GM18907 (cell line): ENCODE data around the gene SLC25A23.

Experiments
- ATAC-seq: cut with Tn5 transposase; IDR thresholded peaks from one replicate; pipeline ENCODE4 v1.9.1; 2021; ENCODE audit warnings: mild to moderate bottlenecking, moderate library complexity; ENCODE audit not compliant: unreplicated experiment

The SLC25A23 gene

DNA sequence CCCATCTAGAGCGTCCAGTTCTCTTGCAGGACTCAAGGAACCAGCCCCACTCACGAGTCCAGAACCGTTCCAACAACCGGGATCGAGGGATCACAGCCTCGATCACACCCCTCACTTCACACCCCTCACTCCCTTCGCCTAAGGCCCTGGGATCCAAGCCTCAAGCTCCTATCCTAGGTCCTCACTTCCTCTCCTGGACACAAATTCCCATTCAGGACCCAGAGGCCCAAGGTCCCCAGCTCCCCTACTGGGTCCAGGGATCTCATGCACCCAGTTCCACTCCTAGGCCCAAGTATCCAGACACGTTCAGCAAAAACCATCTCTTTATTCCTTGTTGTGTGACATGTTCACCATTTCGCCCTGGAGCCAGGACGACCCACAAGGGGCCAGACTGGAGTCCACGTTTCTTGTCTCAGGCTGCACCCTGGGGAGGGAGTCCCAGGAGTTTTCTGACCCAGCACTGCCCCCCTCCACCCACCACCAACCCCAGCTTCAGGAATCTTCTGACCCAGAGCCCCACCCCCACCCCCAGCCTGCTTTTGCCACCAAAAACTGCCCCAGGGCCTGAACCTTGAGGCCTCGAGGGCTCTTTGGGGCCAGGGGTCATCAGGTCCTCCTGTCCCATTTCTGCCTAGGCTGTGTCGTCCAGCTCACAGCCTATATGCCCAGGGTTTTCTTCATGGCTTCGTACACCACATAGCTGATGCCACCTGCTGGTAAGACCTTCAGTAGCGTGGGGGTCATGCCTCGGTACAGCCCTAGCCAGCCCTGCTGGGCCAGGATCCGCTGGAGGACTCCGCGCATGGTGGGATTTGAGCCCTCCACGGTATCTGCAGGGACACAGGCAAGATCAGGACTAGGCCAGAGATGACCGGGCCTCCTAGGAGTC lies 33.6 kb downstream of the SLC25A23 start:
- no peak for ATAC-seq

DNA sequence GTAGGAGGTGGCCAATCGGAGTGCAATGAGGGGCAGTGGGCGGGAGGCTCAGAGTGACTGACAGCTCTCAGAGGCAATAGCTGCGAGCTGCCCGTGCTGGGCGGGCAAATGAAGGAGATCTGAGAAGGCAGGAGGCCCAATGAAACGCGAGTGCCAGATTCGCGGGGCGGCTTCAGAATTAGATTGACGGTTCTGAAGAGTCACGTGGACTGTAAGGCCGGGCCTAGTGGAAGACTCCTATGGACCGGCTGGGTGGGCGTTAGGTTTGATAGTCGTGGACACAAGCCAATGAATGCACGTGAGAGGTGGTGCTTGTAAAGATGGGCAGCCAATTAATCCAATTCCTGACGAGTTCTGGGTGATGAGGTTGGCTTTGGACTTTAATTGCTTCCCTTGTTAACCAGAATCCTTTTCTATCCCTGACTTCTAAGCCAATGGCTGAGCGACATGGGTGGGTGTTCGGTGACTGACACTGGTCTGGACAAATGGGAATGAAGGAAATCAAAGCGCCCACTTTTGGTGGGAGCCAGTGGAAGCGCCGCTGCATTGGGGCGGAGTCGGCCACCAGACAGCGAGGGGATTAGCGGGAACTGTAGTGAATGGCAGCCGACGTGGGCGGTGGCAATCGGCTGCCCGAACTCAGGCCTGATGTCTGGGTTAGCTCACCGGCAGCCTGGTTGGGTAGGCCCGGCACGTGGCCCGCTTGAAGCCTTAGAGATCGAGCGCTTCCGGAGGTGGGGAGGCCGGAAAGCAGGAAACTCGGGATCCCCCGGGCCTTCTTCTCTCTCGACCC lies 34.5 kb downstream of the SLC25A23 start:
- peak; percentile 90 for ATAC-seq

DNA sequence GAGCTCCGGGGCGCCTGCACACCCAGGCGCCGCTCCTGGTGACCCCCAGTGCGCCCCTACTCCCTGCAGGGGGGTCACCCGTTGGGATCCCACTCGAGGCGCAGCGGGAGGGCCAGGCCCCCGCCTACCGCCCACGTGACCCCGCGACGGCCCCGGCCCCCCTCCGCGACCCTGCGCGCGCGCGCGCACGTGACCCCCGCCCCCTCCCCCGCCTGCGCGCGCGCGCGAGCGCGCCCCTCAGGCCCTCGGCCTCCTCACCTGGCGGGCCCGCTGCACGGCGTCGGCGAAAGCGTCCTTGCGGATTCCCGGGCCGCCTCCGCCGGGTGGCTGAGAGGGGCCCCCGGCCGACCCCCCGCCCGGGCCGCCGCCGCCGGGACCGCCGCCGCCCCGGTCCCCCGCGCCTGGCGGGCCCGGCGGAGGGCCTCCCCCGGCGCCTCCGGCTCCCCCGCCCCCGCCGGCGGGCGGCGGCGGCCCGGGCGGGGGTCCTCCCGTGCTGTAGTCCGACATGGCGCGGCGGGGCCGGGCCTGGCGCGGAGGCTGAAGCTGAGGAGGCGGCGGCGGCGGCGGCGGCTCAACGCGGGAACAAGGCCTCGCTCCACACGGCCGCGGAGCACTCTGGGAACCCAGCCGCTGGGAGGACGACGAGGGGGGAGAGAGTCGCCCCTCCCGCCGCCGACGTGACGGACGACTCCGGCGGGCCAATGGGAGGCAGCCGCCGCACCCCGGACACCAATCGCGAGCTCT lies 35.2 kb downstream of the SLC25A23 start, which contains the start of gene KHSRP:
TSS of gene KHSRP (minus strand) at position 617 of the 744 bp plus-strand sequence. CDS start at position 507, 110 bp downstream.
- ATAC-seq: no peak

DNA sequence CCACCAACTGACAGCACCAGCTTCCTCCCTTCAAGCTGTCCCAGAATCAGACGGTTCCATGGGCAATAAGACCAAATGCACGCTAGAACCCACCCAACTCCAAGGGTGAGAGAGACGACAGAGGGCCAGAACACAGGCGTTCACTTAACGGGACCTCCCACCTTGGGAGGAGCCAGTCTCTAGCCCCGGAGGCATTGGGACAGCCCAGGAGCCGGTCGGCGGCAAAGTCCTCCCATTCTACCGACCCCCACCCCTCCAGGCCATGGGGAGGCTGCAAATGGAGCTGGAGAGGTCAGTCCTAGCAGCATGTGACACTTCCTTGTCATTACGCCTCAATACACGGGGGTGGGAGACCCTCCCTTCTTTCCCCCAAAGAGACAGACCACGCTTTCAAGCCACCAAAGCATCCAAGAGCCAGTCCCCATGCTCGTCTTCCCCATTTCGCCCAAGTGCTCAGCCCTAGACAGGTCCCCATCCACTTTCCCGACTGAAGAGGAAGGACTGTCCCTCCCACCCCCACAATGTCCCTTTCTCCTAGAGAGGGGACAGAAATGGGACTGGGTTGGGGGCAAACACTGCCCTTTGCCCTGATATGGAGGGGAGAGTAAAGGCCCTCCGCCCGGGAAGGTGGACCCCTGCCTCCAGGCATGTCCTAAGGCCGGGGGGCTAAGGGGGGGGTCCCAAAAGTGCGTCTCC lies 35.9 kb downstream of the SLC25A23 start:
- no peak for ATAC-seq

DNA sequence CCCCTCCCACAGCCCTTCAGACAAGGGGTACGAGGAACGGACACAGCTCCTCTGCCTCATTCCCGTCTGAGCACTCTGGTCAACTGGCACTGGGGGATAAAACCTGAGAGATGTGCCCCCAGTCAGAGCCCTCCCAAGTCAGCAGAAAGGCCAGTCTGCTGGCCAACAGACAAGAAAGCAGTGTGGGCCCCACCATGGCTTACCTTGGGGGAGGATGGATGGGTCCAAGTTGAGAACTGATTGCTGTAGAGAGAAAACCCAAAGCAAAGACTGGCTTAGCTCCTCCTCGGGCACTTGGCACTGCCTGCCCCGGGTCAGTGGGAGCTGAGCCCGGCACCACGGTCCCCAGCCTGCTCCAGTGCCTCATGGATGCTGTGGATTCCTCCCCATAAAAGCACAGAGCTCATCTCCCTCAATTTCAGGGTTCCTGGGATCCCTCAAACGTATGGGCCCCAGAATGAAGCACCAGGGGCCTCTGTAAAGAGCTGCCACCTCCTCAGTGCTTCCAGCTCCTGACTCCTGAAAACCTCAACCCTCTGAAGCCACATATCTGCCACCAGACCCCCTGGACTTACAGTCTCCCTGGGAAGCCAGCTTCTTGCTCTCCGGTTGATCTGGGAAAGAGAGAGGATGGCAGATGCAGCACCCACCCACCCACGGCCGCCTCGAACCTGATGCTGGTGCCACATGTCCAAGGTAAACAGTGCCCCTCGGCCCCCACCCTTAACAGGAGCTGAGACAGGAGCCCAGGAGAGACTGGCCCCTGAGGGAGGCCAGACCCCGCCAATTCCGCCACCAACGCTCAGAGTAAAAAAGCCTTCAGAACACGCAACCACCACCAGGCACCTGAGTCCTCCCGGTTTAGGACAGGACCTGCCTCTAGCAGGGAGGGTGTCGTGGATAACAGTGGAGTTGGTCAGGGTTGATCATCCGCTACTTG lies 38.2 kb downstream of the SLC25A23 start:
- ATAC-seq: no peak

DNA sequence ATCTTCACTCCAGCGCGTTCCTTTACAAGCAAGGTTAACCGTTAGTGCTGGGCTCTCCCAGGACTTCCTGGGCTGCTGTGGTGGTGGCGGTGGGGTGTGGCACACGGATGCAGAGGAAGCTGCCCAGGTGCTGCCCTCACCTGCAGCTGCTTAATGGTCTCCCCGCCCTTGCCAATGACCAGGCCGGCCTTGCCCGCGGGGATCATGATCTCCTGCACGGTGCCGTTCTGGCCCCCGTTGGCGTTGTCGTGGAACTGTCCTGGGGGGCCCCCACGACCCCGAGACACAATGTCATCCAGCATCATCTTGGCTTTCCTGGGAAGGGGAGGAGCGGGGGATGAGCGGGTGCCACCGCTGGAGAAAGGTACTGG lies 41.0 kb downstream of the SLC25A23 start:
- no peak for ATAC-seq

DNA sequence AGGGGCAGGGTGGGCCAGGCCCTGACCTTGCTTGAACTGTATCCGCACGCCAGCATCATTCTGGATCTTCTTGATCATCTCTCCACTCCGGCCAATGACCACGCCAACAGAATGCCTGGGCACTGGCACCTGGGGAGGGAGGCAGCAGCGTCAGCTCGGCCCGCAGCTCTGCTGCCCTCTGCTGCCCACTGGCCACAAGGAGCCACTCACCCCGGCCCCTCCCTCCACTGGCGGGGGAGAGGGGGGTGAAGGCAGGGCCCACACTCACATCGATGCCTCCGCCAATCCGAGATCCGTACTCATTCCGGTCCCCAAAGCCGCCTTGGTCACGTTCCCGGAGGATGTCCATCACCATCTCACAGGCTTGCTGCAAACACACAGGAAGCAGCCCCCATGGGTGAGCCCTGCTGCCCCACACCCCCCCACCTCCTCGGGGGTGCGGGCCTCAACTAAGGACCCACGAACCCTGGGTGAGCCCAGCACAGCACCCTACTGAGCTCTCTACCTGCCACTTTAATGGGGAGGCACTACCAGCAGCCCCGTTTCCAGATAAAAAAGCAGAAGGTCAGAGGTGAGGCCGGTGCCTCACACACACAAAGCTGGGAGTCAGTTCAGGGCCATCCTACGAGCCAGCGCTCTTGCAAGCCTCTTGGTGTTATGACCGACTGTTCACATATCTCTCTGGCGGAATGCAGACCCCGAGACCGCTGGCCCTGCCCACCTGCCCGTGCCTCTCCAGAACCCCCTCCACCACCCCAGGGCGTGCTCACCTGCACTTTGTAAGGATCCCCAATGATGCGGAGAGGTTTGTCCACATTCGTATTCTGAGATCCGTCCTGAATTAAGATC lies 41.7 kb downstream of the SLC25A23 start:
- ATAC-seq: no peak

DNA sequence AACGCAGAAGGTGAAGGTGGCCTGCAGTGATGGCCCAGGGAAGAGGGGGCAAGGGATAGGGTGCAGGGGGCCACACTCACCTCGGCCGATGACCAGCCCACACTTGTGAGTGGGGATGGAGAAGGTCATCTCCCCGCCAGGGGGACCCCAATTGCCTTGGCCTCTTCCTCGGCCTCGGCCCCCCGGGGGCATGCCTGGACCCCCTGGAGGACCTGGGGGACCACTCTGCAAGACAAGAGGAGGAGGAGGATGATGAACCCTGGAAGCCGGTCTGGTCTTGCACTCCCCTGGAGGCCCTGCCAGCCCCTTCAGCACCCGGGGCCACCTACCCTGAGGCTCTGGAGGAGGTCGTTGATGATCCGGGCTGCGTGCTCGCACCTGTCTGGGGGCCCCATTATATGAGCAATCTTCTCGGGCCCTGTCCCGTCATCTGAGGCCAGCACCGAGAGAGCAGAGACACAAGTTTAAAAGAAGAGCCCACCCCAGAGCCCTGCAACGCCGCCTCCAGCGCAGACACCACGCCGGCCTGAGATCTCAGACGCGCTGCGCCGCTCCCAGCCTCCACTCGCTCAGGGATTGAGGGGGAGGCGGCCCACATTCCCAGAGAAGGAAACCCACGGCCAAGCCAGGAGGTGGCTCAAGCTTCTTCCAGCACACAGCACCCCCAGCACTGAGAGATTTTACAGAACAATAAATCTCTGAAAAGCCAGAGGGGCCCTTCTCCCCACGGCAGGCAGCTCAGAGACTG lies 42.8 kb downstream of the SLC25A23 start:
- ATAC-seq: no peak

DNA sequence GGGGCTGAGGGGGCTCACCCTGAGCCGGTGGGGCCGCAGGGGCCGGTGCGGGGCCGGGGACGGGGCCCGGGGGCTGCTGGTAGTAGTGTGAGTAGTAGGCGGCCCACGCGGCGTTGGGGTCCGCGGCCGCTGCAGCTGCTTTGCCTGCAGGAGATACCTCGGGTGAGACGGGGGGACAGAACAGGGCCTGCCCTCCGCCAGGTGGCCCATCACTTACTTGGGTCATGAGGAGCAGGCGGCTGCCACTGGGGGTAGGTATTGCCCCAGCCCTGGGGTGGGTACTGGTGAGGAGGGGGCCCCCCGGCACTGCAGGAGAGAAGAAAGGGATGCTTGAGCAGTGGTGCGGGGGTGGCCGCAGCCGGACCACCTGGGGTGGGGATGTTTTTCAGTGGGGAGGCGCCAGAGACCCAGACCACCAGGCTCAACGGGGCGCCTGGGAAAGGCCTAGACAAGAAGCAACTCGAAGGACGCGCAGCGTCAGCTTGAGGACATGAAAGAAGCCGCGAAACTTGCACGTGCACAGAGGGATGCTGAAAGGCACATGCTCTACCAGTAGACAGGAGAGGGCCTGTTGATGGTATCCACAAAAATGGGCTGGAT lies 43.9 kb downstream of the SLC25A23 start:
- no peak for ATAC-seq

DNA sequence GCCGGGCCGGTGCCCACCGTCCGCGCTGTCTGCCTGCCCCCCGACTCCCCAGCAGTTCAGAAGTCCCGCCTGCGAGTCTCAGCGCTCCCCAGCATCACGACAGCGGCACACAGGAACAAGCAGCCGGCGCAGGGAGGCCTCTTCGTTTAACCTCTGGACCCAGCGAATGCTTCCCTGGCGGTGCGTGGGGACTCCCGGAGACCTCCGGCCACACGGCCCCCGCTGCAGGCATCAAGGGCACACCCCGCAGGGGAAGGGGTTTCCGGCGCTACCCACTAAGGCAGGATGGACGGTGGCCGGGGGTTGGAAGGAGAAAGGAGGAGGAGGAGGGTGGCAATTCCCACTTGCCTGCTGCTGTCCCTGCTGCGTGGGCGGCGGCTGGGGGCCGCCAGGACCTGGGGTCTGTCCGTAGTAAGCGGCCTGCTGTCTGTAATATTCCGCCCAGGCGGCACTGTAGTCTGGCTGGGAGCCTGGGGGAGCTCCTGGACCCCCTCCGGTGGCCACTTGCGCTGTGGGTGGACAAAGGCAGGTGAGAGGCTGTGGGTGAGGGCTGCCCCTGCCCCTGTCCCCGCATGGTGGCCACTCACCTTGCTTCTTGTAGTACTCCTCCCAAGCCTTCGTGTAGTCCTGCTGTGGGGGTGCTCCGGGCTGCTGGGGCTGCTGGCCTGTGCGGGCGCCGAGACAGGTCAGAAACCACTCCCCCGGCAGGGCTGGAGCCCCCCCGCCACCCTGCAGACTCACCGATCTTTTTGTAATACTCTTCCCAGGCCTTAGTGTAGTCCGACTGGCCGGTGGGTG lies 44.6 kb downstream of the SLC25A23 start:
- ATAC-seq: no peak

DNA sequence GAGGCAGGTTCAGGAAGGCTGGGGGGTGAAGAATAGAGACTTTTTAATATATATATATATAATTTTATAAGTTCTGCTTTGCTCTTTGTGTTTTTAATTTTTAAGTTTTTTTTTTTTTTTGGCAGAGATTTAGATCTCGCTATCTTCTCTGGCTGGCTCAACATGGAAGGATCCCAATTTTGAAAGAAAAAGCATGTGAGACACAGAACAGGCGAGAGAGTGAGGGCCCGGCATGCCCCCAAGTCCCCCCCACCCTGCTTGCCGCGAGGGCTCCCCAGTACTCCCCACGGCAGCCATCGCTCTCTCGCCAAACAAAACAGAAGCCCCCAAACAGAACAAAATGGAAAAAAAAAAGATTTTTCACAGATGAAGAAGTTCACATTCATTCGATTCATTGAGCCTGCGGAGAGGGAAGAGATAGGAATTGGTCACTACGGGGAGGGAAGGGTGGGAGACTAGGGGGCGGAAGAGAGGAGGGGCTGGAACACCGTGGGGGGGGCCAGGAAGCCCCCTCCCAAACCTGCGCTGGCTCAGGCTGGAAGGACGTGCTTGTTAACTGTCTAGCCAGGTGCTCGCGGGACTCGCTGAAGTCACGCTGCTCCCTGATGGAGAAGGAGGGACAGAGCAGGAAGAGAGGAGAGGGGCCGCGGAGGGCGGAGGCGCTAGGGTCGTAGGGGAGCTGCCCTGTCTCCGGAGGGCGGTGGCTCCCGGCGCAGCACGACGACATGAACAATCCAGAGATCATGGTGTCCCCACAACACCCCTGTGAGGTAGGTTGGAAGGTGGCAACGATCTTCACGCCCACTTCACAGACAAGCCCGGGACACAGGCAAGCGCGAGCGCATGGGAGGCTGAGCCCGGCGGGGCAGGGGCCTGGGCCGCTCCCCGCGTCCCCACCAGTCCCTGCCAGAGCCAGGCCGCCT lies 45.6 kb downstream of the SLC25A23 start:
- no peak for ATAC-seq

DNA sequence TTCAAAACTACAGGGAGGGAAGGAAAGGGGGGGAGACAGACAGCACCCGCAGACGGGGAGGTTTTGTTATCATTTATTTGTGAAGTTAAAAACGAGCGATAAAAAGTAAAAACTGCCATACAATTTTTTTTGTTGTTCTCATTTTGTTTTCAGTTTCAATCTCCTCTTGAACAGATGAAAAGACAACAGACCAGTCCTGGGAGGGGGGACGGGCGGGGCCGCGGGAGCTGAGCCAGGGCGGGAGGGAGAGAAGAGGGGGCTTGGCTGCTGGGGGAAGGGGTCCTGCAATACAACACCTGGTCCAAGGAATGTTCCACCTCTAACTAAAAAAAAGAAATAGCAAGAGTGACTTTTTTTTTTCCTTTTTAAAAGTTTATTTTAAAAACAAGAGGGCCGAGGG lies 46.3 kb downstream of the SLC25A23 start:
- ATAC-seq: no peak

DNA sequence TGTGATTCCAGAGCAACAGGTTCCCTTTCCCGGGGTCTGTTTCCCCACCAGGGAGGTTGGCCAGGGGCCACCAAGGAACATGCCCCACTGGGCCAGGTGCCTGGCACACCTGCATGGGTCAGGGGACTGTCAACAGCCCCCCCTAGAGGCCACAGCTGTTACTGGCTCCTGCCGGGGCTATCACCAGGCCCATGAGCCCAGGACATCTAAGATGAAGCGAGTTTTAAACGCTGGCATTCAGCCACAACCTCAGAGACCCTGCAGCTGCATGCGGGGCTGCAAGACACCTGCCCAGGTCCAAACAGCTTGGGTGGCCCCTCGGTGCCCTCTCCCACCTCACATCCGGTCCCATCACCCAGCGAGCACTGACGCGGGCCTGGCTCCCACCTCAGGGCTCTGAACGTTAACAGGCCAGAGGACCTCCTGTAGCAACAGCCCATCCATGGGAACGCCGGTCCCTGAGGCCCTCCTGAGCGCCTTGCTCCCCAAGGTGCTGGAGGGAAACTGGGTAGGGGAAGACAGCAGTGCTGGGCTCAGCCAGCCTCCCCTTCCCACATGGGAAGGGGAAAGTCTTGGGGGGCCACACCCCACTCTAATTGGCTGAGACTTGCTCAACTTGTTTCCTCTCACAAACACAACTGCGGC lies 47.0 kb downstream of the SLC25A23 start:
- ATAC-seq: no peak

DNA sequence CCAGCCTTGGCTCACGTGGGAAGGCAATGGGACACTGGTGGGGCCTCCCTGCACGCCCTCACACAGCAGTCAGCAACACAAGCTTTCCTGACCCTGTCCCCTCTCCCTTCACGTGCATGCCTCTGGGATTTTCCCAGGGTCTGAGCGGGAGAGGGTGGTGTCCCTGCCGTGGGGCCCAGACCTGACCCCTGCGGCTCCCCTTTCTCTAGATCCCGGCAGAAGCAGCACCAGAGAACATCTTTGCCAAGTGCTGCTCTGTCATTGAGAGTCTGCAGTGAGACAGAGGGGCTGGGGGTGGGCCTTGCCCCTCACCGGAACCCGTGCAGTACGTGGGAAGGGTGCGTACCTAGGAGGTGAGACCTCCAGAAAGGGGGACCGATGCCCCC lies 47.5 kb downstream of the SLC25A23 start:
- ATAC-seq: no peak

DNA sequence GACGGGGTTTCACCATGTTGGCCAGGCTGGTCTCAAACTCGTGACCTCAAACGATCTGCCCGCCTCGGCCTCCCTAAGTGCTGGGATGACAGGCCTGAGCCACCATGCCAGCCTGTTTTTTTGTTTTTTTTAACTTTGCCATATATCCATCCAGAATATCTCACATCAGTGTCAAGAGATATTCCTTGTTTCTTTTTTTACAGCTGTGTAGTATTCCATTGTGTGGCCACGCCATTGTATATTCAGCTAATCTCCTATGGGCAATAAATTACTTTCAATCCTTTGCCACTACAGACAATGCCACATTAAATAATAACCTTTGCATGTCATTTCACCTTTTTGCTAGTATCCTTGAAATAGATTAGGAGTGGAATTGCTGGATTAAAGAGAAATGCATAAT lies 50.2 kb downstream of the SLC25A23 start:
- ATAC-seq: no peak
